ENCODE data around the gene TUBAL3.
A peak's percentile ranks its signal among the peaks of the same experiment; 100 is the strongest.

TUBAL3 gene

DNA sequence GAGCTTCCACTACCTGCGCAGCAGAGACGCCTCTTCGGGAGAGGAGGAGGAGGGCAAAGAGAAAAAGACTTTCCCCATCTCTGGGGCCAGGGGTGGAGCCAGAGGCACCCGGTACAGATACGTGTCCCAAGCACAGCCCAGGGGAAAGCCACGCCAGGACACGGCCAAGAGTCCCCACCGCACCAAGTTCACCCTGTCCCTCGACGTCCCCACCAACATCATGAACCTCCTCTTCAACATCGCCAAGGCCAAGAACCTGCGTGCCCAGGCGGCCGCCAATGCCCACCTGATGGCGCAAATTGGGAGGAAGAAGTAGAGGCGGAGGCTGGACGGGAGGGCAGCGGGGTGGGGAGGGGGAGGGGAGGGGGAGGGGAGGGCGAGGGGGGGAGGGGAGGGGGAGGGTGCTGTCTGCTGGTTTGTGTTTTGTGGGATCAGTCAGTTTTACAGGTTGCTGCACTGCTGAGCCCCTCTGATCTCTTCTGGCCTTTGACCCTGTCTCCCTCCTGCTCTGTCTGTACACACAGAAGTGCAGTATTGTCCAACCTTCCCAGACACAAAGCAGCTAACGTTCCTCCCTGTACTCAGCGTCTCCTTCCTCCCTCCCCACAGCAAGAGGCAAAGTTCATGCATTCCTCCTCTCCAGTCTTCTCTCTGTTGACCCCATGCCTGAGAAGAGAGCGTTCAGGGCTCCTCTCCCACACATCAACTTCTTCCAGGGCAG lies 30.6 kb downstream of the TUBAL3 start:
- no peak for DNase-seq

- DNase-seq = no peak
Observed at GRCh38 chr10:5373307-5373706, 31.3 kb downstream of the TUBAL3 start.

DNA sequence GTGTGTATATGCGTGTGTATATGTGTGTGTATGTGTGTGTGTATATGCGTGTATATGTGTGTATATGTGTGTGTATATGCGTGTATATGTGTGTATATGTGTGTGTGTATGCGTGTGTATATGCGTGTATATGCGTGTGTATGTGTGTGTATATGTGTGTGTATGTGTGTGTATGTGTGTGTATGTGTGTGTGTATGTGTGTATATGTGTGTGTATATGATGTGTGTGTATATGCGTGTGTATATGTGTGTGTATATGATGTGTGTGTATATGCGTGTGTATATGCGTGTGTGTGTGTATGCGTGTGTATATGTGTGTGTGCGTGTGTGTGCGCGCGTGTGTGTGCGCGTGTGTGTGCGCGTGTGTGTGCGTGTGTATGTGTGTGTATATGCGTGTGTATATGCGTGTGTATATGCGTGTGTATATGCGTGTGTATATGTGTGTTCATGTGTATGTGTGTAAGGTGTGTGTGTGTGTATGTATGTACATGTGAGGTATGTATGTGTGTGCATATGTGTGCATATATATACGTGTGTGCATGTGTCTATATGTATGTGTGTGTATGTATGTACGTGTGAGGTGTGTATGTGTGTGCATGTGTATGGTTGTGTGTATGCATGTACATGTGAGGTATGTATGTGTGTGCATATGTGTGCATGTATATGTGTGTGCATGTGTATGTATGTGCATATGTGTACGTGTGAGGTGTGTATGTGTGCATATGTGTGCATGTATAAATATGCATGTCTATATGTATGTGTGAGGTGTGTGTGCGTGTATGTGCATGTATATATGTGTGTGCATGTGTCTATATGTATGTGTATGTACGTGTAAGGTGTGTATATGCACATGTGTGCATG lies 33.9 kb downstream of the TUBAL3 start:
- DNase-seq = no peak

DNA sequence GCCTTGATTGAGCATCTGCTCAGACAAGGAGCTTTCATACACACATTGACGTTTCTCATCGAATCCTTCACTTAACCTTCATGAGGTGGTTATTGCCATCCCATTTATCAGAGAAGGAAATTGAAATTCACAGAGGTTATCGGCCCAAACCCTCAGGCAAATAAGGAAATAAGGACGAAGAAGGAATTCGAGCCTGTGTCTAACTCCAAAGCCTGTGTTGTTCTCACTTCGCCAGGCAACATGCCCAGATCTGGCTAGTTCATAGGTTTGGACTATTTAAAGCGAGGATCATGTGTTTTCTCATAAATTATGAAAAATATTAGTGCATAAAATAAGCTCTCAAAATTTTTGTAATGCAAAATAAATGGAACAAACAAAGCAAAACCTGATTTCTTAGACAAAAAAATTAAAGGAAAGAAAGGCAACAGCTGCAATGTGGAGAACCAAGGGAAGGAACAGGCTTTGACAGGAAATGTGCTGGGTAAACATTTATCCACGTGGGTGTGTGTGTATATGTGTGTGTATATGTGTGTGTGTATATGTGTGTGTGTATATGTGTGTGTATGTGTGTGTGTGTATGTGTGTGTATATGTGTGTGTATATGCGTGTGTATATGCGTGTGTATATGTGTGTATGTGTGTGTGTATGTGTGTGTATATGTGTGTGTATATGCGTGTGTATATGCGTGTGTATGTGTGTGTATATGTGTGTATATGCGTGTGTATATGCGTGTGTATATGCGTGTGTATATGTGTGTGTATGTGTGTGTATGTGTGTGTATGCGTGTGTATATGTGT lies 35.1 kb downstream of the TUBAL3 start:
- no peak for DNase-seq

GRCh38 chr10:5365928-5366327 lies 38.7 kb downstream of the TUBAL3 start:
- no peak for DNase-seq

GRCh38 chr10:5364890-5365338 lies 39.7 kb downstream of the TUBAL3 start, which contains the start of gene UCN3:
TSS of gene UCN3 (plus strand) at chr10:5364966. CDS start at chr10:5373721, 8,755 bp downstream.
- no peak for DNase-seq

DNA sequence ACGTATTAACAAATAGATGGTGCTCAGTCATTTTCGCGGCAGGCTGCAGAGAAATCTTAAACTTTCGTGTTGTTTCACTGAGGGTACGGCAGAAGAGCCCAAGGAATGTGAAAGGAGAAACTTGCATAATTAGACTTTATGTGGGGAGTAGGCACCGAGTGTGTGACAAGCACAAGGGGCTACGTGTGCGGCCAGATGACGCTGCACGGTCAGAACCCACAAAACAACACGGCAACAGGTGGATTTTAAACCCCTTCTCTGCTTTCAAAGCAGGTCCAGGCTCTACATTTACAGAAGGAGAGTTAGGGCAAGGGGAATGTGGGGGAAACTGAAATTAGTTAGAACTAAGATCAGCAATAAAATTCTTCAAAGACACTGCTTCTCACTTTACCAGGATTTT lies 40.3 kb downstream of the TUBAL3 start:
- DNase-seq = no peak

- no peak for DNase-seq
Observed at GRCh38 chr10:5362873-5363272, 41.8 kb downstream of the TUBAL3 start.

GRCh38 chr10:5361966-5362365 lies 42.7 kb downstream of the TUBAL3 start:
- DNase-seq = no peak

DNA sequence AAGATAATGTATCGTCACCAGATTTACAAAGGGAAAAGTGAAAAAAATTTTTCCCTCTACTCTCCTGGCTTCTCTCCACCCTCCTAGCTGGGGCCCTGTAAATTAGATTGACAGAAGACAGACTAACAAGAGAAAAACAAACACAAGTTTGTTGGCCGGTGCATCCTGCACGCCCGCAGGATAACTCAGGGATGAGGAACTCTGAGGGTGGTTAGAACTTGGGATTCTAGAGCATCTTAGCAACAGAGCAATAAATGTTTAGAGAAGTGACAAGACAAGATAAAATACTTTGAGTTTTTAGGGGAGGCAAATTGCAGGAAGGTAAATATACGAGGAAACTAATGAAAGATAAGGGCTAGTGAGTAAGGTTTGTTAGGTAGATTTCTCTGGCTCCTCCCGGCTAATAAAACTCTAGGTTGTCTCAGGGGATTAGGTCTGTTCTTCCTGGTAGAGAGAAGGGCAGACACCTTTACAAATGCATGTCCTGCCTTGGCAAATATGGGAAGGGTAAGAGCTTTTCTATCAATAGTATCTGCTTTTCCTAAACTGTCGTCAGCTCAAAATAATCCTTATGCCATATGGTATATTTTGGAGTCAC lies 44.2 kb downstream of the TUBAL3 start:
- no peak for DNase-seq

GRCh38 chr10:5356302-5356763 lies 48.3 kb downstream of the TUBAL3 start:
- DNase-seq = peak; percentile 3 to 17

DNA sequence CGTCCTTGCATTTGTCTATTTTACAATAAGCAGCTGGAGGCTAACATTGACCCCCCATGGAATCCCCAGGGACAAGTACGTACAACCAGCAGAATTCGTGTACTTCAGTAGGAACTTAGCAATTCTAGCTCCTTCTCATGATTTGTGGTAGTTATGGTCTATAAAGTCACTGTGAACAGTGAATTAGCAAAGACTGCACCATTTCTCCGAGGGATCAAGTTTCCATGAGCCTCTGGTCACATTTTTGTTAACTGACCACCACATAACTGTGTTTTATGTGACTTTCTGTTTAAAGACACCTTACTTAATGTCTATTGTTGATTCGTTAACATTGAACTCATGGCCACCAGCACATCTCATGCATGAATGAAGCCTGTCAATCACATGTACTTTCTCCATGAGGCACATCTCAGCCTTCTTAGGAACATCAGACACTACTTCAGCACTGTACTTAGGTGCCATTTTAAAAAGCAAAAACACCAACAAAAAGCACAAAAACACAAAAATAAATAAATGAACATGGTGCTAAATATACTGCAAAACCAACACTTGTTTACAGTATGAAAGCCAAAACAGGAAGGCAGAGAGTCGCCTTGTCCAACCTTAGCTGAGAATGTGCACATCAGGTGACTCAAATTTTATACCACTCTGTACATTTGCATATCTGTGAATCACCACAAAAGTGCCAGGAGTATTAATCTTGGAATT lies 48.9 kb downstream of the TUBAL3 start:
- DNase-seq = peak; percentile 3

GRCh38 chr10:5354068-5354467 lies 50.6 kb downstream of the TUBAL3 start:
- DNase-seq = no peak

DNA sequence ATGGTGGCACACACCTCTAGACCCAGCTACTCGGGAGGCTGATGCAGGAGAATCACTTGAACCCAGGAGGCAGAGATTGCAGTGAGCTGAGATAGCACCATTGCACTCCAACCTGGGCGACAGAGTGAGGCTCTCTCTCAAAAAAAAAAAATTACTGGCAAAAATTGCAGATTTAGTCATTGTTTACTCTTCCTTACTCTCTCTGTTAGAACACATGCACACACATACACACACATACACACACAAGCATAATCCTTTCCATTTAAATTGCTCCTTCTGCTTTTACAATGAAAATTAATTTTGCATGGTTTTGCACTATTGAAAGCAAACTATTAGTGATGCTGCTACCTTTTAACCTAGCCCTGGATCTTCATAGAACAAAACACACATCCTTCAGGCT lies 55.3 kb downstream of the TUBAL3 start:
- no peak for DNase-seq

- DNase-seq = no peak
Observed at GRCh38 chr10:5346881-5347280, 57.7 kb downstream of the TUBAL3 start.

DNA sequence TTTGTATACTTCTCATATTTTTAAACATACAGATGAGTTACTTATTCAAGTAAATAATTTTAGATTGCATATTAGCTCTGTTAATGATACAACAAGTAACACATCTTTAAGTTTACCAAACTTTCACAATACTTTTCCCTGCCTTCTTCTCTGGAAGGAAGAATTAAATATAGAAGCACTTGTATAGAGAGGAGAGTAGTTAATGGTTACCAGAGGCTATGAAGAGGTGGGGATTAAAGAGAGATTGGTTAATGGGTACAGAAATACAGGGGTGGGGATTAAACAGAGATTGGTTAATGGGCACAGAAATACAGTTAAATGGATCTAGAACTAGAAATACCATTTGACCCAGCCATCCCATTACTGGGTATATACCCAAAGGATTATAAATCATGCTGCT lies 59.9 kb downstream of the TUBAL3 start:
- no peak for DNase-seq

DNA sequence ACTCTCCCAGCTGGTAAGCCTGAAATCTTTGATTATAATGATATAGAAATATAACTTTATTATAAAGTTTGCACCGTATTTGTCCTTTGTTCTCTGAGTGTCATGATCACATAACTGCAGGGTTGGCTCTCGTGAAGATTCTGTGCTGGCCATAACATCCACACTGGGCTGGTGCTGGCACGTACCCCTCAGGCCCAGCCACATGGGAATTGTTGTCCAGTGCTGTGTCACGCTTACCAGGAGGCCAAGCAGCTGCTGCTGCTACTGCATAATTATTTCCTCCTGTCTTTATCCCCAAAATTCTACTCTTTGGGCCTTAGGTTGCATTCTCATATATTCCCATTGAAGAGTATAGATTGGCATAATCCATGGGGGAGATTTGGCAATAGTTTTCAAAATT lies 60.6 kb downstream of the TUBAL3 start:
- no peak for DNase-seq

GRCh38 chr10:5343561-5343960 lies 61.1 kb downstream of the TUBAL3 start:
- peak in 1 of 2 donors; percentile 21 for DNase-seq
